Renal cortex interstitium (tissue), 11 donors: ENCODE data around the gene SPRYD3. TPM values are rescaled to one million over a fixed set of nuclear protein-coding genes. Genes with fewer than 3 reads are reported as not detected.
"Not testable (repeated sequence)": the region's sequence is repeated elsewhere in the genome, so short reads cannot be mapped to it uniquely, and the experiment has no call there.

Source experiments
- DNase-seq, 11 donors: peaks; one replicate each; pipeline ENCODE4 v3.0.0-alpha.2; 2013; ENCODE audit warnings: low read depth in 9 of 11, low spot score in 4 of 11; ENCODE audit errors: extremely low read depth in 1 of 11
- polyA plus RNA-seq, 3 donors: library from polyadenylated mRNA; unstranded; fragments of 120-200 nt; gene quantifications; one replicate each; pipeline ENCODE4 v1.2.1, GENCODE V29; 2013; ENCODE audit not compliant: insufficient read length in 3 of 3

SPRYD3 gene
- polyA plus RNA-seq, 3 donors, result 15.1 to 20.2 (median 17.1) TPM

GRCh38 chr12:53105712-53106439, 26.7 kb upstream of the SPRYD3 start:
- no peak for DNase-seq

- DNase-seq, result no peak
These were observed 26.1 kb upstream of the SPRYD3 start for GRCh38 chr12:53105256-53105655.

- DNase-seq, result no peak
These were observed 24.7 kb upstream of the SPRYD3 start for GRCh38 chr12:53103860-53104305.

- no peak for DNase-seq
These were observed 24.0 kb upstream of the SPRYD3 start, which contains the start of gene SOAT2 for GRCh38 chr12:53102883-53103807. Gene SOAT2, plus strand, starts transcription at chr12:53103486. Its CDS starts 92 bp downstream, at chr12:53103578.

GRCh38 chr12:53101931-53102781, 23.0 kb upstream of the SPRYD3 start:
- no peak for DNase-seq

- no peak for DNase-seq
These were observed 22.1 kb upstream of the SPRYD3 start for GRCh38 chr12:53101266-53101665.

GRCh38 chr12:53100466-53101151, 21.4 kb upstream of the SPRYD3 start:
- no peak for DNase-seq

- peak; percentile 64 to 86 (median 79) for DNase-seq
These were observed 20.1 kb upstream of the SPRYD3 start for GRCh38 chr12:53099071-53099882.

GRCh38 chr12:53098354-53098981, 19.3 kb upstream of the SPRYD3 start:
- DNase-seq, result no peak

- DNase-seq, result peak in 1 of 11 donors; percentile 27
These were observed 18.6 kb upstream of the SPRYD3 start, which contains the start of gene IGFBP6 for GRCh38 chr12:53097564-53098353. Gene IGFBP6, plus strand, starts transcription at chr12:53097667. Its CDS starts 51 bp downstream, at chr12:53097718.

- DNase-seq, result peak in 1 of 11 donors; percentile 31
These were observed 18.0 kb upstream of the SPRYD3 start for GRCh38 chr12:53097207-53097563.

- DNase-seq, result no peak
These were observed 17.6 kb upstream of the SPRYD3 start for GRCh38 chr12:53096759-53097158.

GRCh38 chr12:53096089-53096741, 17.0 kb upstream of the SPRYD3 start:
- DNase-seq, result no peak

GRCh38 chr12:53095596-53095895, 16.4 kb upstream of the SPRYD3 start:
- not testable (repeated sequence) for DNase-seq

- not testable (repeated sequence) for DNase-seq
These were observed 15.8 kb upstream of the SPRYD3 start for GRCh38 chr12:53094796-53095595.
